Upper lobe of right lung (tissue), 1 donor: Measurements from ENCODE around the gene FJX1. TPM values are rescaled to one million over a fixed set of nuclear protein-coding genes. Genes with fewer than 3 reads are reported as not detected.

Experiments
- ATAC-seq: fragments of 200-7000 bp; cut with Tn5 transposase; one replicate; pipeline ENCODE4 v1.9.1; 2020; ENCODE audit warnings: mild to moderate bottlenecking, moderate library complexity
- DNase-seq: peaks from one replicate; pipeline ENCODE4 v3.0.0-alpha.2; 2020
- H3K27ac ChIP-seq: fragments of 200-600 bp; one replicate; pipeline ENCODE4 v1.8.0; 2022
- H3K27me3 ChIP-seq: fragments of 200-600 bp; one replicate; pipeline ENCODE4 v1.8.0; 2022; ENCODE audit warnings: mild to moderate bottlenecking
- H3K36me3 ChIP-seq: fragments of 200-600 bp; one replicate; pipeline ENCODE4 v1.8.0; 2022
- H3K4me1 ChIP-seq: fragments of 200-600 bp; one replicate; pipeline ENCODE4 v1.8.0; 2022
- H3K4me3 ChIP-seq: fragments of 200-600 bp; one replicate; pipeline ENCODE4 v1.8.0; 2022; ENCODE audit warnings: mild to moderate bottlenecking
- H3K9me3 ChIP-seq: fragments of 200-600 bp; one replicate; pipeline ENCODE4 v1.8.0; 2022
- CTCF ChIP-seq: fragments of 200-600 bp; IDR thresholded peaks from one replicate; pipeline ENCODE4 v1.8.0; 2022; ENCODE audit warnings: antibody characterized with exemption
- intact Hi-C: fragments of 100-400 bp; cut with DNase I; formaldehyde crosslinking; loops from one replicate; pipeline ENCODE4 v1.11.0; 2022
- total RNA-seq: library from RNA; stranded (reverse); fragmentation: NEBNext Ultra II Directional; extraction: Animal tissue kit (Norgen Biotek cat#: 25700); gene quantifications from one replicate; pipeline ENCODE4 v1.2.1, GENCODE V29; 2021
- donor health status: DM: no; HTN: yes; CAD: no; lungs with severe emphysema.

The FJX1 gene
- total RNA-seq, 1 donor from 2014 or later: 5.9 TPM

- Histone ChIP-seq H3K4me1 (no peaks in the 10 kb centered on the region), H3K27ac (no peak overlapping the region), H3K9me3 (no peaks in the 10 kb centered on the region), H3K27me3 (peaks cover 3% of the 10 kb centered on the region), H3K36me3 (no peaks in the 10 kb centered on the region), H3K4me3 (no peak overlapping the region)
- DNase-seq: no peak
- no peak for ATAC-seq
- no peak for TF ChIP-seq CTCF
- intact Hi-C loops: no loop called here
These were observed 35.1 kb upstream of the FJX1 start for GRCh38 chr11:35583126-35583525.

- Histone ChIP-seq H3K27me3 (peaks cover 3% of the 10 kb centered on the region), H3K36me3 (no peaks in the 10 kb centered on the region), H3K9me3 (no peaks in the 10 kb centered on the region), H3K27ac (no peak overlapping the region), H3K4me1 (no peaks in the 10 kb centered on the region), H3K4me3 (no peak overlapping the region)
- no peak for ATAC-seq
- DNase-seq: no peak
- intact Hi-C loops: no loop called here
- no peak for TF ChIP-seq CTCF
These were observed 34.4 kb upstream of the FJX1 start for GRCh38 chr11:35583843-35584242.

DNA sequence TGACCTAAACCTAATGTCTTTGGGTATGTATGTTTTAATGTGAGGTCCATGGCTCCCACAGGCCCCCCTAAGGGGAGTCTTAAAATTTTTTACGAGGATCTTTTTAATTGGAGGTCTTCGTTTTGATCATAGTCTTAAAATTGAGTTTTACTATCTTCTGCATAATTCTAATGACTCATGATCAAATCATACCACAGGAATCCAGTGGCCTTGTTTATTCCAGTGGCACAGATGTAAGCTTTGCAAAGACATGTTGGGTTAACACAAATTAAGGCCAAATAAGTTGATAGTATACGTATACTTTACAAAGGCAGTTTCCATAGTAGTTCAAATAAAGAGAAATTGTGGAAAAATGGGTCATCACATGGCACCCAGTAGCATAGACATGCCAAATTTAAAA lies 33.9 kb upstream of the FJX1 start:
- H3K27ac ChIP-seq: no peak overlapping the region
- H3K27me3 ChIP-seq: peaks cover 3% of the 10 kb centered on the region
- no peaks in the 10 kb centered on the region for H3K36me3 ChIP-seq
- H3K4me3 ChIP-seq: no peak overlapping the region
- no peak for DNase-seq
- TF ChIP-seq CTCF: no peak
- no peak for ATAC-seq
- intact Hi-C loops: no loop called here
- H3K4me1 ChIP-seq: no peaks in the 10 kb centered on the region
- H3K9me3 ChIP-seq: no peaks in the 10 kb centered on the region

DNA sequence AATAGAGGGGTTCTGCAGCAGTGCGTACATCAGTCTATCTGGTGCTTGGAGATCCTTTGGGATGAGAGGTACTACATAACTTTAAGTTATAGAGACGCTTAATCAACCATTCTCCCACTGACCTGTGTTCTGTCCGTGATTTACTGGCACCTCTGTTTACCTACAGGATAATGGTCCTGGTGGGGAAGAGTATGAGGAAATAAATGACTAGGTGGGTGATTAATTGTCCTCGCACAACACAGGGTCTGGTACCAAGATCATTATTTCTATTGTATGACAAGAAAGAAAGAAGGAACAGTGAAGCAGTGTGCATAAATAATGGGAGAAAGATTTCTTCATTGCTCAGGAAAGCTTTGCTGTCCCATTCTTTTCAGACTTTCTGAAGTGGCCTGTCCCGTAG lies 32.8 kb upstream of the FJX1 start:
- H3K4me3 ChIP-seq: no peak overlapping the region
- no peak overlapping the region for H3K27ac ChIP-seq
- H3K36me3 ChIP-seq: no peaks in the 10 kb centered on the region
- H3K4me1 ChIP-seq: no peaks in the 10 kb centered on the region
- ATAC-seq: no peak
- TF ChIP-seq CTCF: no peak
- no peak for DNase-seq
- H3K27me3 ChIP-seq: peaks cover 3% of the 10 kb centered on the region
- no peaks in the 10 kb centered on the region for H3K9me3 ChIP-seq
- intact Hi-C loops: no loop called here

GRCh38 chr11:35586222-35586621 lies 32.0 kb upstream of the FJX1 start:
- intact Hi-C loops: no loop called here
- Histone ChIP-seq H3K4me3 (no peak overlapping the region), H3K36me3 (no peaks in the 10 kb centered on the region), H3K27ac (no peak overlapping the region), H3K27me3 (peaks cover 3% of the 10 kb centered on the region), H3K9me3 (no peaks in the 10 kb centered on the region), H3K4me1 (no peaks in the 10 kb centered on the region)
- no peak for TF ChIP-seq CTCF
- DNase-seq (no peak), ATAC-seq (no peak)

- H3K4me3 ChIP-seq: no peak overlapping the region
- peaks cover 3% of the 10 kb centered on the region for H3K27me3 ChIP-seq
- H3K4me1 ChIP-seq: no peaks in the 10 kb centered on the region
- no peak for TF ChIP-seq CTCF
- no peak overlapping the region for H3K27ac ChIP-seq
- H3K36me3 ChIP-seq: no peaks in the 10 kb centered on the region
- DNase-seq (no peak), ATAC-seq (no peak)
- H3K9me3 ChIP-seq: no peaks in the 10 kb centered on the region
- intact Hi-C loops: no loop called here
These were observed 30.3 kb upstream of the FJX1 start for GRCh38 chr11:35587972-35588371.
